Measurements from ENCODE around the gene FAF2.

The FAF2 gene

DNA sequence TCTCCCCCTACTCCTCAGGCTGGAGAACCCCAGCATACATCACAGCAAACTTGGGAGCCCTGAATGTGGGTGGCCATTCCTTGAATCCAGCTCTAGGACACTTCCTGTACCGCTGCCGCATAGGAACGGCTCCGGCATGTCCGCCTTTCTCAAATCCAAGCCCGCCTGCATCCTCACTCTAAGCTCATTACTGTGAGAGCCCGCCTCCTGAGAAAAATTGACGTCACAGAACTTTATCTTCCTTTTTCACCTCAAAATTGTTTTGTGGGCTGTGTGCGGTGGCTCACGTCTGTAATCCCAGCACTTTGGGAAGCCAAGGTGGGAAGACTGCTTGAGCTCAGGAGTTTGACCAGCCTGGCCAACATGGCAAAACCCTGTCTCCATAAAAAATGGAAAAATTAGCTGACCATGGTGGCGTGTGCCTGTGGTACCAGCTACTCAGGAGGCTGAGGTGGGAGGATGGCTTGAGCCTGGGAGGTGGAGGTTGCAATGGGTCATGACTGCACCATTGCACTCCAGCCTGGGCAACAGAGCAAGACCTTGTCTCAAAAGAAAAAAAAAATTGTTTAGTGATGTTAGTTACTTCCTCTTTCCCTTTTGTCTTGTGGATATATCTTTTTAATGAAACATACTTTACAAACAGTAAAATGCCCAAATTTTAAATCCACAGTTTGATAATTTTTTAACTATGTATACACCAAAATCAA is 66.2 kb downstream of the FAF2 start:
- H3K27me3 ChIP-seq (ENCODE audit: control insufficient read depth, insufficient read depth, low read length) = no peaks in the 10 kb centered on the region
- no peak overlapping the region for H3K4me3 ChIP-seq (ENCODE audit: low read length)
- H3K27ac ChIP-seq (ENCODE audit: low read length) = no peak overlapping the region

DNA sequence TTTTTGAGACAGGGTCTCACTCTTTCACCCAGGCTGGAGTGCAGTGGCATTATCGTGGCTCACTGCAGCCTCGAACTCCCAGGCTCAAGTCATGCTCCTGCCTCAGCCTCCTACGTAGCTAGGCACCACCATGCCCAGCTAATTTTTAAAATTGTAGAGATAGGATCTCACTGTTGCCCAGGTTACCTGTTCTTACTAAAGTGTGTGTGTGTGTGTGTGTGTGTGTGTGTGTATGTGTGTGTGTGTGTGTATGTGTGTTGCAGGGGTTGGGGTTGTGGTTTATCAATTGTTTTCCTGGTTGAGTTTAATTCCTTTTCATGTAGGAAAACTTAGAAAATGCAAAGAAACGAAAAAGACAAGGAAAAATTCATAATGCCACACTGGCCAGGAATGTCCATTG is 67.2 kb downstream of the FAF2 start:
- no peak overlapping the region for H3K27ac ChIP-seq (ENCODE audit: low read length)

More for the DNA sequence above, 66.2 kb downstream of the FAF2 start:
- H3K9ac ChIP-seq (ENCODE audit: low read length) = no peak overlapping the region
- H3K4me1 ChIP-seq (ENCODE audit: control insufficient read depth, low read depth, low read length) = no peaks in the 10 kb centered on the region
- H3K36me3 ChIP-seq (ENCODE audit: control insufficient read depth, low read depth, low read length) = peaks cover 3% of the 10 kb centered on the region
- H3K9me3 ChIP-seq (ENCODE audit: control insufficient read depth, low read depth, low read length) = no peaks in the 10 kb centered on the region

DNA sequence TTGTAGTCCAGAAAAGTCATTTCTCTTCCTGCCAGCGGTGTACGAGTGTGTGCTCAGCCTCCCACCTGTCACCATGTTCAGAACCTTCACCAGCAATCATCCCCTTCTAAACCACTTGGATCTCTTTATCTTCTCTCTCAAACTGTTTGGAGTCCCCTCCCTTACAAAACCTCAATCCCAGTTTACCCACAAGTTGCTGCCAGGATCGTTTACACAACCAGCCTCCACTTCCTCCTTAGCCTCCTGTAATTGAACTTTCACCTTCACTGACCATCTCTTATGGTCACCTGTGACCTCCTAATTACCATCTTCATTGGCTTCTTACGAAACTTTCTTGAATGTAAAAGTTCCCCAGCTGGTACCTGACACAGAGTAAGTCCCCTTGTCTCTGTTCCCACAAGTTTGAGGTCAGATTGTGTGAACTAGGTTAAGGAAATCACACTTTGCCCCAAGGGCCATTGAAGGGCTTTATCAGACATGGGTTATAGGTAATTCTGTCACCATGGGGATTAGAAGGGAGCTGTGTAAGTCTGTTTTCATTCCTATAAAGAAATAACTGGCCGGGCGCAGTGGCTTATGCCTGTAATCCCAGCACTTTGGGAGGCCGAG is 69.0 kb downstream of the FAF2 start:
- no peak overlapping the region for H3K27ac ChIP-seq (ENCODE audit: low read length)
- no peaks in the 10 kb centered on the region for H3K4me1 ChIP-seq (ENCODE audit: control insufficient read depth, low read depth, low read length)
- no peaks in the 10 kb centered on the region for H3K9me3 ChIP-seq (ENCODE audit: control insufficient read depth, low read depth, low read length)
- H3K27me3 ChIP-seq (ENCODE audit: control insufficient read depth, insufficient read depth, low read length) = no peaks in the 10 kb centered on the region
- H3K36me3 ChIP-seq (ENCODE audit: control insufficient read depth, low read depth, low read length) = no peaks in the 10 kb centered on the region
- no peak overlapping the region for H3K9ac ChIP-seq (ENCODE audit: low read length)
- no peak overlapping the region for H3K4me3 ChIP-seq (ENCODE audit: low read length)

More for the DNA sequence above, 67.2 kb downstream of the FAF2 start:
- no peak overlapping the region for H3K9ac ChIP-seq (ENCODE audit: low read length)
- H3K4me1 ChIP-seq (ENCODE audit: control insufficient read depth, low read depth, low read length) = no peaks in the 10 kb centered on the region
- no peak overlapping the region for H3K4me3 ChIP-seq (ENCODE audit: low read length)
- H3K27me3 ChIP-seq (ENCODE audit: control insufficient read depth, insufficient read depth, low read length) = no peaks in the 10 kb centered on the region
- no peaks in the 10 kb centered on the region for H3K9me3 ChIP-seq (ENCODE audit: control insufficient read depth, low read depth, low read length)
- no peaks in the 10 kb centered on the region for H3K36me3 ChIP-seq (ENCODE audit: control insufficient read depth, low read depth, low read length)

DNA sequence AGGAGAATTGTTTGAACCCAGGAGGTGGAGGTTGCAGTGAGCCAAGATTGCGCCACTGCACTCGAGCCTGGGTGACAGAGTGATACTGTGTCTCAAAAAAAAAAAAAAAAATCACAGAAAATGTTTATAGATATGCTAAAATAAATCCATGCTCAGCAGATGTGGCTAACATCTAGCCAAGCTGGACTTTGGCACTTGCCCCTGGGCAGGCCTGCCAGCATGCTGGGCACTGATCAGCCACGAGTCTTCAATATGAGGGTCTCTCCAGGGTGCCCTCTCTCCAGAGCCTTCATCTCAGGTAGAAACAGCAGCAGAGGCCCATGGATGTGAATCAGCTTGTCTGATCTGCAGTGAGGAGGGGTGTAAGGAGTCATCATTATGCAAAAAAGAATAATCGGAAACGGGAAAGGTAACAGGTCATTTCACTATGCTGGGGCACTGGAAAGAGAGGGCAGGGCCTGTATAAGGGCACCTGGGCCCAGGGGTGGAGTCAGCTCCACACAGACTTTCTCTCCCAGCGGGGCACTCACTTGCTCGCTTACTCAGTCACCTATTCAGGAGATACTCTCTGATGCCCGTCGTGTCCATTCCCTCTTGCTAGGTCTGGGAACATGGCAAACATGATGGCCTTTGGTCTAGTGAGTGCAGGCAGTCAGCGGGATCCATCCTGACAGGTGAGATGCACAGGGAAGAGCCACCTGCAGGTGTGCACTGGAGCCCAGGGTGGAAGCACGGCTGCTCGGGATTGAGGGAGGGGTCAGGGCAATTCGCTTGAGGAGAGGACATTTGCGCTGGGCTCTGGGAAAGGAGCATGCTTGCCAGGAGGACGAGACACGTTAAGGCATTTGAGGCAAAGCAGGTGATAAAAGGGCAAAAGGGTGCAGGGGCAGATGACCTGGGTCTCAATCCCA is 71.9 kb downstream of the FAF2 start:
- Histone ChIP-seq H3K36me3 (ENCODE audit: control insufficient read depth, low read depth, low read length) (no peaks in the 10 kb centered on the region), H3K9ac (ENCODE audit: low read length) (no peak overlapping the region), H3K4me3 (ENCODE audit: low read length) (no peak overlapping the region), H3K27ac (ENCODE audit: low read length) (no peak overlapping the region), H3K9me3 (ENCODE audit: control insufficient read depth, low read depth, low read length) (no peaks in the 10 kb centered on the region), H3K27me3 (ENCODE audit: control insufficient read depth, insufficient read depth, low read length) (no peaks in the 10 kb centered on the region), H3K4me1 (ENCODE audit: control insufficient read depth, low read depth, low read length) (no peaks in the 10 kb centered on the region)

DNA sequence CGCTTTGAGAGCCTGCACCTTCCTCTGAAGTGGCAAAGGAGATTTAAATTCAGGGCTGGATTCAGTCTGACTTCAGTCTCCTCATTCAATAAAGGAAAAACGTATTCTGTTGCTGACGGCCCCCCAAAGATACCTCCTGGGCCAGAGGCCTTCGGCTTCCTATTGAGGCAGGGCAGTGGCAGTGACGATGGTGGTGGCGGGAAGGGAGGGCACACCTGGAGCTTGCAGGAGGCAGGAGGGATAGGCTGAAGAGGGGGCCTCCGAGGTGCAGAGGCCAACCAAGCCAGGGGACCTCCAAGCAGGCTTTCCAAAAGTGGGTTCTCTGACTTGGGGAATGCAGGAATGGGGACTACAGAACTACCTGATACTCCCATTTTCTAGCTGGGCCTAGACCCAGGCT is 73.1 kb downstream of the FAF2 start:
- H3K27ac ChIP-seq (ENCODE audit: low read length) = no peak overlapping the region
- H3K9ac ChIP-seq (ENCODE audit: low read length) = no peak overlapping the region

DNA sequence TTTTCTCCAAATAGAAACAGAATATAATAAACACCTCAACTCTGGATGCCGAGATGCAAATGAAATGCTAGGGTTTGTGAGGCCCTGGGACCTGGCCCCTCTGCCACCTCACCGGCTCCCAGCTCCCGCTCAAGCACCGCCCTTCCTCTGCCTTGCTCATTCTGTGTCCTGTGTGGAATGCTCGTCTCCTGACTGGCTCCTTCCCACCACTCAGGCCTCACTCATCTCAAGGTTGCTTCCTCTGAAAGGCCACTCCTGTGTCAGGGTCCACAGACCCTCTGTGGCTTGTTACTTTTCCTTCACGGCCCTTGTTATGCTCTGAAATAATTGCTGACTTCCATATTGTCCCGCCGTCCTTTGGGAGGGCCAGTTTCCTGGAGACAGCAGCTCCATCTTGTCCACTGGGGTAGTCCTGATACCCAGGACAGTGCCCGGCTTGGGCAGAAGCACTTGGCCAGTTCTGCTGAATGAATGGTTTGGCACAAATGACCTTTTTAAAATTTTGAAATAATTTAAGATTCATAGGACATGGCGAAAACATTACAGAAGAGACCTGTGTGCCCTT is 73.6 kb downstream of the FAF2 start:
- H3K36me3 ChIP-seq (ENCODE audit: control insufficient read depth, low read depth, low read length) = no peaks in the 10 kb centered on the region

More for the DNA sequence above, 73.1 kb downstream of the FAF2 start:
- Histone ChIP-seq H3K4me1 (ENCODE audit: control insufficient read depth, low read depth, low read length) (no peaks in the 10 kb centered on the region), H3K4me3 (ENCODE audit: low read length) (no peak overlapping the region), H3K9me3 (ENCODE audit: control insufficient read depth, low read depth, low read length) (no peaks in the 10 kb centered on the region), H3K36me3 (ENCODE audit: control insufficient read depth, low read depth, low read length) (no peaks in the 10 kb centered on the region), H3K27me3 (ENCODE audit: control insufficient read depth, insufficient read depth, low read length) (no peaks in the 10 kb centered on the region)

DNA sequence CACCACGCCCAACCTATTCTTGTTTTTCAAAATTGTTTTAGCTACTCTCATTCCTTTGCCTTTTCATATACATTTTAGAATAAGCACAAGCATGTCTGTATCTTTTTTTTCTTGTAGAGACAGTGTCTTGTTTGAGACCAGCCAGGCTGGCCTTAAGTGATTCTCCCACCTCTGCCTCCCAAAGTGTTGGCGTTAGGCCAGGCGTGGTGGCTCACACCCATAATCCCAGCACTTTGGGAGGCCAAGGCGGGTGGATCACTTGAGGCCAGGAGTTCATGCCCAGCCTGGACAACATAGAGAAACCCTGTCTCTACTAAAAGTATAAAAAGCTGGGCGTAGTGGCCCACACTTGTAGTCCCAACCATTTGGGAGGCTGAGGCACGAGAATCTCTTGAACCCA is 76.0 kb downstream of the FAF2 start:
- Histone ChIP-seq H3K27ac (ENCODE audit: low read length) (no peak overlapping the region), H3K27me3 (ENCODE audit: control insufficient read depth, insufficient read depth, low read length) (no peaks in the 10 kb centered on the region), H3K4me1 (ENCODE audit: control insufficient read depth, low read depth, low read length) (no peaks in the 10 kb centered on the region), H3K36me3 (ENCODE audit: control insufficient read depth, low read depth, low read length) (peaks cover 16% of the 10 kb centered on the region), H3K9ac (ENCODE audit: low read length) (no peak overlapping the region), H3K9me3 (ENCODE audit: control insufficient read depth, low read depth, low read length) (no peaks in the 10 kb centered on the region), H3K4me3 (ENCODE audit: low read length) (no peak overlapping the region)

More for the DNA sequence above, 73.6 kb downstream of the FAF2 start:
- Histone ChIP-seq H3K27me3 (ENCODE audit: control insufficient read depth, insufficient read depth, low read length) (no peaks in the 10 kb centered on the region), H3K4me1 (ENCODE audit: control insufficient read depth, low read depth, low read length) (no peaks in the 10 kb centered on the region), H3K4me3 (ENCODE audit: low read length) (no peak overlapping the region), H3K9me3 (ENCODE audit: control insufficient read depth, low read depth, low read length) (no peaks in the 10 kb centered on the region), H3K27ac (ENCODE audit: low read length) (no peak overlapping the region), H3K9ac (ENCODE audit: low read length) (no peak overlapping the region)

DNA sequence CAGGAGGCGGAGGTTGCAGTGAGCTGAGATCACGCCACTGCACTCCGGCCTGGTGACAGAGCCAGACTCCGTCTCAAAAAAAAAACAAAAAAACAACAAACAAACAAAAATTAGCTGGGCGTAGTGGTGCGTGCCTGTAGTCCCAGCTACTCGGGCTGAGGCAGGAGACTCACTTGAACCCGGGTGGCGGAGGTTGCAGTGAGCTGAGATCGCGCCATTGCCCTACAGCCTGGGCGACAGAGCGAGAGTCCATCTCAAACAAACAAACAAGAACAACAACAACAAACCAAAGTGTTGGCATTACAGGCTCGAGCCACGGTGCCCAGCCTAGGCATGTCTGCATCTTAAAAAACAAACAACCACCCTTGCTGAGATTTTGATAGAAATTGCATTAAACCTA is 76.8 kb downstream of the FAF2 start:
- Histone ChIP-seq H3K4me3 (ENCODE audit: low read length) (no peak overlapping the region), H3K27me3 (ENCODE audit: control insufficient read depth, insufficient read depth, low read length) (no peaks in the 10 kb centered on the region), H3K27ac (ENCODE audit: low read length) (no peak overlapping the region), H3K9me3 (ENCODE audit: control insufficient read depth, low read depth, low read length) (no peaks in the 10 kb centered on the region), H3K9ac (ENCODE audit: low read length) (no peak overlapping the region), H3K36me3 (ENCODE audit: control insufficient read depth, low read depth, low read length) (peaks cover 23% of the 10 kb centered on the region), H3K4me1 (ENCODE audit: control insufficient read depth, low read depth, low read length) (no peaks in the 10 kb centered on the region)

DNA sequence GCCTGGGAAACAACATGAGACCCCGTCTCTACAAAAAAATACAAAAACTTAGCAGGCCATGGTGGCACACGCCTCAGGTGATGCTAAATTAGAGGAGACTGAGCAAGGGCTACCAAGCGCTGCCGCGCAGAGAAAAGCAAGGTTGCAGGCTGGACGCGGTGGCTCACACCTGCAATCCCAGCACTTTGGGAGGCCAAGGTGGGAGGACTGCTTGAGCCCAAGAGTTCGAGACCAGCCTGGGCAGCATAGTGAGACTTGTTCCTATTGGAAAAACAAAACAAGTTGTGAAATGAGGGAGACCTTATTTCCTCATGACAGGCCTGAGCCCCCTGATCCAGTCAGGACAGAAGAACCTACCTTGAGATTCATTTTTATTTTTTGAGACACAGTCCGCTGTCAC is 77.5 kb downstream of the FAF2 start:
- no peak overlapping the region for H3K27ac ChIP-seq (ENCODE audit: low read length)
- no peaks in the 10 kb centered on the region for H3K9me3 ChIP-seq (ENCODE audit: control insufficient read depth, low read depth, low read length)
- peaks cover 26% of the 10 kb centered on the region for H3K36me3 ChIP-seq (ENCODE audit: control insufficient read depth, low read depth, low read length)
- H3K9ac ChIP-seq (ENCODE audit: low read length) = no peak overlapping the region
- H3K4me3 ChIP-seq (ENCODE audit: low read length) = no peak overlapping the region
- no peaks in the 10 kb centered on the region for H3K4me1 ChIP-seq (ENCODE audit: control insufficient read depth, low read depth, low read length)
- H3K27me3 ChIP-seq (ENCODE audit: control insufficient read depth, insufficient read depth, low read length) = no peaks in the 10 kb centered on the region

DNA sequence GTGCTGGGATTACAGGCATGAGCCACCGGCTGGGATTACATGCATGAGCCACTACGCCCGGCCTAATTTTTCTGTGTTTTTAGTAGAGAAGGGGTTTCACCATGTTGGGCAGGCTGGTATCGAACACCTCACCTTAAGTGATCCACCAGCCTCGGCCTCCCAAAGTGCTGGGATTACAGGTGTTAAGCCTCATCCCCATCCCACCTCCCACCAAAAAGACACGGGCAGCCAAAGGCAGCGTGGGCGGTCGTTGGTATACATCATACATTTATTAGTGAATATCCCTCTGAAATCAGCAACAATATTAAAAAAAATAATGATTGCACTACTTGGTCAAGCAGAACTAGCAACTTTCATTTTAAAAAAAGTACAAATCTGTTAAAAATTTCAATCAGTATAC is 78.3 kb downstream of the FAF2 start:
- Histone ChIP-seq H3K9ac (ENCODE audit: low read length) (no peak overlapping the region), H3K36me3 (ENCODE audit: control insufficient read depth, low read depth, low read length) (peaks cover 33% of the 10 kb centered on the region), H3K9me3 (ENCODE audit: control insufficient read depth, low read depth, low read length) (no peaks in the 10 kb centered on the region), H3K4me3 (ENCODE audit: low read length) (no peak overlapping the region), H3K27me3 (ENCODE audit: control insufficient read depth, insufficient read depth, low read length) (no peaks in the 10 kb centered on the region), H3K4me1 (ENCODE audit: control insufficient read depth, low read depth, low read length) (no peaks in the 10 kb centered on the region), H3K27ac (ENCODE audit: low read length) (no peak overlapping the region)

All from iPS-18a (cell line).